ENCODE measurements around the gene TP63. TPM values are rescaled to one million over a fixed set of nuclear protein-coding genes. Genes with fewer than 3 reads are reported as not detected.

TP63 gene
- total and polyA plus RNA-seq, 2 donors (not counting 3 experiments of a cell fraction or from before 2014, with no cell fraction given): not detected

DNA sequence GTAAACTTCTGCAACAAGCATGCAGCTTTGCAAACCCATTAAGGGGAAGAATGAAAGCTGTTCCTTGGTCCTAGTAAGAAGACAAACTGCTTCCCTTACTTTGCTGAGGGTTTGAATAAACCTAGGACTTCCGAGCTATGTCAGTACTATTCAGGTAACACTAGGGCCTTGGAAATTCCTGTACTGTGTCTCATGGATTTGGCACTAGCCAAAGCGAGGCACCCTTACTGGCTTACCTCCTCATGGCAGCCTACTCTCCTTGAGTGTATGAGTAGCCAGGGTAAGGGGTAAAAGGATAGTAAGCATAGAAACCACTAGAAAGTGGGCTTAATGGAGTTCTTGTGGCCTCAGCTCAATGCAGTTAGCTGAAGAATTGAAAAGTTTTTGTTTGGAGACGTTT, 265.3 kb downstream of the TP63 start:
- CTCF ChIA-PET: interaction anchor here (0.9 kb wide), 1 partner anchor 25 kb away, joined by 3 read pairs; no protein-coding TSS in a partner anchor
- DNase-seq (ENCODE audit: low read depth, low spot score) (no peak), FAIRE-seq (no peak)
- no peak overlapping the region for H3K4me2 ChIP-seq (ENCODE audit: insufficient read depth, low read length)
- BruUV-seq (replicated peaks): no TSS peak
- H2AFZ ChIP-seq (ENCODE audit: low read depth, low read length): no peak overlapping the region
- no peaks in the 10 kb centered on the region for H3K9me1 ChIP-seq (replicated peaks; ENCODE audit: control insufficient read depth, extremely low read depth, insufficient read depth, low read length)
- intact Hi-C loops (cut with micrococcal nuclease): no loop called here
- no peaks in the 10 kb centered on the region for H3K27me3 ChIP-seq (ENCODE audit: control insufficient read depth in 2 of 2, insufficient read depth in 2 of 2, low read length in 2 of 2)
- no peak overlapping the region for H3K4me3 ChIP-seq (replicated peaks in 1 of 3; ENCODE audit: insufficient read depth in 1 of 3, low read depth in 1 of 3, low read length in 3 of 3)
- POLR2A ChIA-PET: no interaction called here
- H3K27ac ChIP-seq (ENCODE audit: insufficient read depth, low read depth, low read length): no peak overlapping the region
- H3K4me1 ChIP-seq (ENCODE audit: control insufficient read depth, extremely low read depth, insufficient read depth, low read length): no peaks in the 10 kb centered on the region
- no peaks in the 10 kb centered on the region for H3K79me2 ChIP-seq (ENCODE audit: control insufficient read depth, insufficient read depth, low read length)
- H3K36me3 ChIP-seq (ENCODE audit: control insufficient read depth in 2 of 2, extremely low read depth in 1 of 2, insufficient read depth in 2 of 2, low read length in 2 of 2): no peaks in the 10 kb centered on the region
- H3K9me3 ChIP-seq (replicated peaks; ENCODE audit: control insufficient read depth, insufficient read depth, low read length): no peaks in the 10 kb centered on the region
- TF ChIP-seq, protein P1, sequence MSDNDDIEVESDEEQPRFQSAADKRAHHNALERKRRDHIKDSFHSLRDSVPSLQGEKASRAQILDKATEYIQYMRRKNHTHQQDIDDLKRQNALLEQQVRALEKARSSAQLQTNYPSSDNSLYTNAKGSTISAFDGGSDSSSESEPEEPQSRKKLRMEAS (IDR thresholded peaks at IDR 0.05; ENCODE audit: insufficient read depth, insufficient read length): no peak
- no peak for TF ChIP-seq FOS (IDR thresholded peaks at IDR 0.05; ENCODE audit: borderline replicate concordance, insufficient read depth, low read length)
- no peak for TF ChIP-seq JUN (IDR thresholded peaks at IDR 0.05; ENCODE audit: borderline replicate concordance, insufficient read depth, insufficient read length, low read depth)
- TF ChIP-seq POLR2A (IDR thresholded peaks at IDR 0.05; ENCODE audit: low read depth, low read length): no peak
- TF ChIP-seq EZH2 (IDR thresholded peaks at IDR 0.05; ENCODE audit: borderline replicate concordance, low read depth, low read length, severe bottlenecking): no peak
- TF ChIP-seq GATA2 (IDR thresholded peaks at IDR 0.05; ENCODE audit: insufficient read depth, insufficient read length, low read depth, low read length): no peak
- TF ChIP-seq, protein P2, sequence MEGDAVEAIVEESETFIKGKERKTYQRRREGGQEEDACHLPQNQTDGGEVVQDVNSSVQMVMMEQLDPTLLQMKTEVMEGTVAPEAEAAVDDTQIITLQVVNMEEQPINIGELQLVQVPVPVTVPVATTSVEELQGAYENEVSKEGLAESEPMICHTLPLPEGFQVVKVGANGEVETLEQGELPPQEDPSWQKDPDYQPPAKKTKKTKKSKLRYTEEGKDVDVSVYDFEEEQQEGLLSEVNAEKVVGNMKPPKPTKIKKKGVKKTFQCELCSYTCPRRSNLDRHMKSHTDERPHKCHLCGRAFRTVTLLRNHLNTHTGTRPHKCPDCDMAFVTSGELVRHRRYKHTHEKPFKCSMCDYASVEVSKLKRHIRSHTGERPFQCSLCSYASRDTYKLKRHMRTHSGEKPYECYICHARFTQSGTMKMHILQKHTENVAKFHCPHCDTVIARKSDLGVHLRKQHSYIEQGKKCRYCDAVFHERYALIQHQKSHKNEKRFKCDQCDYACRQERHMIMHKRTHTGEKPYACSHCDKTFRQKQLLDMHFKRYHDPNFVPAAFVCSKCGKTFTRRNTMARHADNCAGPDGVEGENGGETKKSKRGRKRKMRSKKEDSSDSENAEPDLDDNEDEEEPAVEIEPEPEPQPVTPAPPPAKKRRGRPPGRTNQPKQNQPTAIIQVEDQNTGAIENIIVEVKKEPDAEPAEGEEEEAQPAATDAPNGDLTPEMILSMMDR (IDR thresholded peaks at IDR 0.05; ENCODE audit: extremely low read depth in 1 of 2, insufficient read depth in 1 of 2, low read depth in 1 of 2, low read length in 2 of 2): no peak
- no peak for TF ChIP-seq MYC (IDR thresholded peaks at IDR 0.05; ENCODE audit: low read depth, low read length)
- no peak for TF ChIP-seq POLR2AphosphoS5 (IDR thresholded peaks at IDR 0.05; ENCODE audit: insufficient read depth, low read depth, low read length)
- dilution Hi-C loops (cut with MboI; ENCODE audit: extremely low pct_ligation_motif_present, low sequenced_read_pairs): no loop called here
- no peaks in the 10 kb centered on the region for H4K20me1 ChIP-seq (replicated peaks; ENCODE audit: control insufficient read depth, extremely low read depth, insufficient read depth, low read length)
- no peak overlapping the region for H3K9ac ChIP-seq (replicated peaks; ENCODE audit: extremely low read depth, insufficient read depth, low read length)

Measured in endothelial cell of umbilical vein (primary cell).